Measurements from ENCODE around the gene L3MBTL4. TPM values are rescaled to one million over a fixed set of nuclear protein-coding genes. Genes with fewer than 3 reads are reported as not detected.

The L3MBTL4 gene
- polyA plus RNA-seq, 1 of the 3 experiments (the other 2 are of a cell fraction) = 0.02 TPM

GRCh38 chr18:6004119-6004518 lies 410.6 kb downstream of the L3MBTL4 start:
- no peaks in the 10 kb centered on the region for H3K9me2 ChIP-seq
- H3K36me3 ChIP-seq (replicated peaks in 1 of 2; ENCODE audit: control insufficient read depth in 1 of 2, insufficient read depth in 2 of 2, low read length in 1 of 2) = no peaks in the 10 kb centered on the region
- no peak overlapping the region for H3K4me3 ChIP-seq (ENCODE audit: low read depth in 2 of 2, low read length in 1 of 2)
- H3K79me2 ChIP-seq (ENCODE audit: insufficient read depth) = no peaks in the 10 kb centered on the region
- H3K4me1 ChIP-seq (ENCODE audit: control insufficient read depth in 1 of 2, insufficient read depth in 2 of 2, low read depth in 1 of 2, low read length in 1 of 2) = no peaks in the 10 kb centered on the region
- POLR2A ChIA-PET = no interaction called here
- 28% methylated on average over 3 of the region's 3 CpGs for WGBS (ENCODE audit: low lambda C conversion rate)
- no peaks in the 10 kb centered on the region for H3K9me3 ChIP-seq
- H3K27me3 ChIP-seq (ENCODE audit: insufficient read depth) = no peaks in the 10 kb centered on the region
- no peak overlapping the region for H3K4me2 ChIP-seq
- no peak for TF ChIP-seq TEAD4 (IDR thresholded peaks at IDR 0.05; ENCODE audit: borderline replicate concordance, insufficient read depth)
- H4K20me1 ChIP-seq (ENCODE audit: insufficient read depth) = 0 out of 2 replicates have a peak, but pooled peaks cover 2% of the 10 kb centered on the region
- no peak overlapping the region for H2AFZ ChIP-seq (ENCODE audit: low read depth)
- H3K9ac ChIP-seq = no peak overlapping the region
- no peak for DNase-seq
- CTCF ChIA-PET = no interaction called here
- no peak overlapping the region for H3K27ac ChIP-seq (ENCODE audit: low read depth in 2 of 2, low read length in 1 of 2)
- no peaks in the 10 kb centered on the region for H3F3A ChIP-seq (replicated peaks; ENCODE audit: insufficient read depth)

GRCh38 chr18:6001867-6002266 lies 412.8 kb downstream of the L3MBTL4 start:
- Histone ChIP-seq H3K4me3 (ENCODE audit: low read depth in 2 of 2, low read length in 1 of 2) (no peak overlapping the region), H3F3A (replicated peaks; ENCODE audit: insufficient read depth) (no peaks in the 10 kb centered on the region), H3K79me2 (ENCODE audit: insufficient read depth) (no peaks in the 10 kb centered on the region), H3K9ac (no peak overlapping the region), H3K9me2 (no peaks in the 10 kb centered on the region), H3K27ac (ENCODE audit: low read depth in 2 of 2, low read length in 1 of 2) (no peak overlapping the region), H3K27me3 (ENCODE audit: insufficient read depth) (no peaks in the 10 kb centered on the region), H2AFZ (ENCODE audit: low read depth) (no peak overlapping the region), H3K4me2 (no peak overlapping the region), H3K36me3 (replicated peaks in 1 of 2; ENCODE audit: control insufficient read depth in 1 of 2, insufficient read depth in 2 of 2, low read length in 1 of 2) (no peaks in the 10 kb centered on the region), H4K20me1 (ENCODE audit: insufficient read depth) (0 out of 2 replicates have a peak, but pooled peaks cover 2% of the 10 kb centered on the region), H3K4me1 (ENCODE audit: control insufficient read depth in 1 of 2, insufficient read depth in 2 of 2, low read depth in 1 of 2, low read length in 1 of 2) (no peaks in the 10 kb centered on the region; a peak in 1 of 4 replicates), H3K9me3 (no peaks in the 10 kb centered on the region)
- 46% methylated on average over 2 of the region's 2 CpGs for WGBS (ENCODE audit: low lambda C conversion rate)
- ChIA-PET POLR2A (no interaction called here), CTCF (no interaction called here)
- DNase-seq = no peak
- TF ChIP-seq POLR2AphosphoS5 (IDR thresholded peaks at IDR 0.05; ENCODE audit: low read depth, low read length) (no peak), SIN3A (IDR thresholded peaks at IDR 0.05; ENCODE audit: borderline replicate concordance, low read depth, low read length) (no peak), TAF1 (IDR thresholded peaks at IDR 0.05; ENCODE audit: borderline replicate concordance, low read depth, low read length) (no peak), MEF2A (IDR thresholded peaks at IDR 0.05; ENCODE audit: borderline replicate concordance, low read depth) (no peak), EP300 (IDR thresholded peaks at IDR 0.05; ENCODE audit: borderline replicate concordance in 1 of 2, low read depth in 1 of 2, low read length in 1 of 2) (no peak), SMC3 (IDR thresholded peaks at IDR 0.05; ENCODE audit: low read depth, low read length) (no peak), EZH2phosphoT487 (IDR thresholded peaks at IDR 0.05; ENCODE audit: borderline replicate concordance, low read depth) (no peak), ZBTB33 (IDR thresholded peaks at IDR 0.05; ENCODE audit: borderline replicate concordance, low read depth) (no peak), GABPA (IDR thresholded peaks at IDR 0.05; ENCODE audit: low read depth) (no peak), RXRA (IDR thresholded peaks at IDR 0.05; ENCODE audit: borderline replicate concordance, low read depth) (no peak), RFX5 (IDR thresholded peaks at IDR 0.05; ENCODE audit: low read length) (no peak), FOXJ3 (CRISPR knock-in tag; IDR thresholded peaks at IDR 0.05) (no peak), MXI1 (IDR thresholded peaks at IDR 0.05; ENCODE audit: low read depth, low read length) (no peak), NRF1 (IDR thresholded peaks at IDR 0.05; ENCODE audit: low read depth, low read length) (no peak)
- TF ChIP-seq, protein P1, sequence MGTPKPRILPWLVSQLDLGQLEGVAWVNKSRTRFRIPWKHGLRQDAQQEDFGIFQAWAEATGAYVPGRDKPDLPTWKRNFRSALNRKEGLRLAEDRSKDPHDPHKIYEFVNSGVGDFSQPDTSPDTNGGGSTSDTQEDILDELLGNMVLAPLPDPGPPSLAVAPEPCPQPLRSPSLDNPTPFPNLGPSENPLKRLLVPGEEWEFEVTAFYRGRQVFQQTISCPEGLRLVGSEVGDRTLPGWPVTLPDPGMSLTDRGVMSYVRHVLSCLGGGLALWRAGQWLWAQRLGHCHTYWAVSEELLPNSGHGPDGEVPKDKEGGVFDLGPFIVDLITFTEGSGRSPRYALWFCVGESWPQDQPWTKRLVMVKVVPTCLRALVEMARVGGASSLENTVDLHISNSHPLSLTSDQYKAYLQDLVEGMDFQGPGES (IDR thresholded peaks at IDR 0.05; ENCODE audit: low read depth, low read length) = no peak
- TF ChIP-seq, protein P2, sequence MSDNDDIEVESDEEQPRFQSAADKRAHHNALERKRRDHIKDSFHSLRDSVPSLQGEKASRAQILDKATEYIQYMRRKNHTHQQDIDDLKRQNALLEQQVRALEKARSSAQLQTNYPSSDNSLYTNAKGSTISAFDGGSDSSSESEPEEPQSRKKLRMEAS (IDR thresholded peaks at IDR 0.05; ENCODE audit: low read depth) = no peak
- TF ChIP-seq, protein P3, sequence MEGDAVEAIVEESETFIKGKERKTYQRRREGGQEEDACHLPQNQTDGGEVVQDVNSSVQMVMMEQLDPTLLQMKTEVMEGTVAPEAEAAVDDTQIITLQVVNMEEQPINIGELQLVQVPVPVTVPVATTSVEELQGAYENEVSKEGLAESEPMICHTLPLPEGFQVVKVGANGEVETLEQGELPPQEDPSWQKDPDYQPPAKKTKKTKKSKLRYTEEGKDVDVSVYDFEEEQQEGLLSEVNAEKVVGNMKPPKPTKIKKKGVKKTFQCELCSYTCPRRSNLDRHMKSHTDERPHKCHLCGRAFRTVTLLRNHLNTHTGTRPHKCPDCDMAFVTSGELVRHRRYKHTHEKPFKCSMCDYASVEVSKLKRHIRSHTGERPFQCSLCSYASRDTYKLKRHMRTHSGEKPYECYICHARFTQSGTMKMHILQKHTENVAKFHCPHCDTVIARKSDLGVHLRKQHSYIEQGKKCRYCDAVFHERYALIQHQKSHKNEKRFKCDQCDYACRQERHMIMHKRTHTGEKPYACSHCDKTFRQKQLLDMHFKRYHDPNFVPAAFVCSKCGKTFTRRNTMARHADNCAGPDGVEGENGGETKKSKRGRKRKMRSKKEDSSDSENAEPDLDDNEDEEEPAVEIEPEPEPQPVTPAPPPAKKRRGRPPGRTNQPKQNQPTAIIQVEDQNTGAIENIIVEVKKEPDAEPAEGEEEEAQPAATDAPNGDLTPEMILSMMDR (IDR thresholded peaks at IDR 0.05) = no peak
- TF ChIP-seq, protein P4, sequence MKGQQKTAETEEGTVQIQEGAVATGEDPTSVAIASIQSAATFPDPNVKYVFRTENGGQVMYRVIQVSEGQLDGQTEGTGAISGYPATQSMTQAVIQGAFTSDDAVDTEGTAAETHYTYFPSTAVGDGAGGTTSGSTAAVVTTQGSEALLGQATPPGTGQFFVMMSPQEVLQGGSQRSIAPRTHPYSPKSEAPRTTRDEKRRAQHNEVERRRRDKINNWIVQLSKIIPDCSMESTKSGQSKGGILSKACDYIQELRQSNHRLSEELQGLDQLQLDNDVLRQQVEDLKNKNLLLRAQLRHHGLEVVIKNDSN (IDR thresholded peaks at IDR 0.05; ENCODE audit: borderline replicate concordance, low read depth) = no peak

Data from SK-N-SH (cell line).